ENCODE measurements around the gene ASCL3.
A peak's percentile ranks its signal among the peaks of the same experiment; 100 is the strongest.
"Not testable (repeated sequence)": the region's sequence is repeated elsewhere in the genome, so short reads cannot be mapped to it uniquely, and the experiment has no call there.

The ASCL3 gene

DNA sequence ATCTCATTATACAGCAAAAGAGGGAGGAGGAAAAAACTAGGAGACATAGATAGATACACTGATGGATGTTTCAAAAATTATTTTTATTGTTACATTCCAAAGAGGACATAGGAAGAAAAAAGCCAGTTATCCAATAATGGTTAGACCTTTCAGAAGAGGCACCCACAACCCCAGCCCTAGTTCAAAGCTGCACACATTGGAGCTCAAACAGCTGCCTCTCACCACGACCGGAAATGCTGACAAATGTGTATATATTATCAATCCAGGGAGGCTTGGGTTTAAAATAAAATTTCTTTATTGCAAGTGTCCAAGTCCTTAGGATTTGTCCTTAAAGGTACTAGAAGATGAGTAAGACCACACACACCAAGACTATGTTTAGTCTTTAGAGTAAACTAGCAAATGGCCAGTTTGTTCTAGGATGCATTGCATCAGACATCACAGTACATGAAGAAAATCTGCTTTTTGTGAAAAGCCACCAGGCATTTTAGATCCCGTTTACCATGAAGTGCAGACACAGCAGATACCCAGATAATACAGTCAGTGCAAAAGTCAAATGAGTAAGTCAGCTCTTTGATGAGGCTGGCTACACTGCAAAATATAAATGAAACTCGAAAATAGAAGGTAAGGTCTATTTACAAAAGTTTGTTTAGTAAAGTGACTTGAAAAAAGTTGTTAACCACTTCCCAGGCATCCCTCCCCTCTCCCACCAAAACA is 4.6 kb upstream of the ASCL3 start:
- DNase-seq (ENCODE audit: low spot score), result no peak

DNA sequence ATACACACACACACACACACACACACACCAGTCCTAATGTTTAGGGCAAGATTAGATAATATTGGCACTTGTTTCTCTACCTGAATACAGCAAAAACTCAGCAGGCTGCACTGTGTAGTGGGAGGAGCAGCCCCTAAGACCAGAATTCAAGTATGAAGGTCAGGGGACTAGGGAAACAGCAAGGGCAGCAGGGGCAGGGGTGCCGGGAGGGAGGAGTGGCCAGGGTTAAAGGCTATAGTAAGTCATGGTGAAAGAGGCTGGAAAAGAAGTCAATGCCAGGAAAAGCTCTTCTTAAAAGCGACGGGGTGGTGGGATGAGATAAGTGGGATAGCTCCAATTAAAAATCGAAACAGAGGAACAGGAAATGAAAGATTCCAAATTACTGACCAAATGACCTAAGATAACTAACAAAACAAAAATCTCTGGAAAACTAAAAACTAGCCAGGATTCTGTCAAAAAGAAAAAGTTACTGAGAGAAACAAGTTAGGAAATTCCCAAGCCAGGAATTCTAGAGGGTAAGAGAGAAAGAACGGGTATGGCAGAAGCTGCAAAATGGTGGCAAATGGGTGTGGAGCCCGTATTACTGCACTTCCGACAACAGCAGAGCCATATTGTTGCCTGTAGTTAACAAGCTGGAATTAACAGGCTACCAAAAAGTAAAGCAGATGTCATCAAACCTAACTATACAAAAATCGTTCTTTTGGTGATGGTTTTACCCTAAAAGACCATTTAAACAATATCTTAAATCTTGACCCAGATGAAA is 1.3 kb downstream of the ASCL3 start:
- no peak for DNase-seq (ENCODE audit: low spot score)

GRCh38 chr11:8937659-8938058 is 5.2 kb downstream of the ASCL3 start:
- no peak for DNase-seq (ENCODE audit: low spot score)

GRCh38 chr11:8937159-8937558 is 5.7 kb downstream of the ASCL3 start:
- no peak for DNase-seq (ENCODE audit: low spot score)

DNA sequence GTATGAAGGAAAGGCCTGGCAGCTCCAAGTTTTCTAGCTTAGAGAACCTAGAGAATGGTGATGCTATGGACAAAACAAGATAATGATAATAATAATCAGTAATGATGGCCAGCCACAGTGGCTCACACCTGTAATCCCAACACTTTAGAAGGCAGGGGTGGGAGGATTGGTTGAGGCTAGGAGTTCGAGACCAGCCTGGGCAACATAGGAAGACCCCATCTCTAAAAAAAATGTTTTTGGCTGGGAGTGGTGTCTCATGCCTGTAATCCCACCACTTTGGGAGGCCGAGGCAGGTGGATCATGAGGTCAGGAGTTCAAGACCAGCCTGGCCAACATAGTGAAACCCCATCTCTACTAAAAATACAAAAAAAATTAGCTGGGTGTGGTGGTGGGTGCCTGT is 7.0 kb downstream of the ASCL3 start:
- DNase-seq (ENCODE audit: low spot score), result not testable (repeated sequence)

DNA sequence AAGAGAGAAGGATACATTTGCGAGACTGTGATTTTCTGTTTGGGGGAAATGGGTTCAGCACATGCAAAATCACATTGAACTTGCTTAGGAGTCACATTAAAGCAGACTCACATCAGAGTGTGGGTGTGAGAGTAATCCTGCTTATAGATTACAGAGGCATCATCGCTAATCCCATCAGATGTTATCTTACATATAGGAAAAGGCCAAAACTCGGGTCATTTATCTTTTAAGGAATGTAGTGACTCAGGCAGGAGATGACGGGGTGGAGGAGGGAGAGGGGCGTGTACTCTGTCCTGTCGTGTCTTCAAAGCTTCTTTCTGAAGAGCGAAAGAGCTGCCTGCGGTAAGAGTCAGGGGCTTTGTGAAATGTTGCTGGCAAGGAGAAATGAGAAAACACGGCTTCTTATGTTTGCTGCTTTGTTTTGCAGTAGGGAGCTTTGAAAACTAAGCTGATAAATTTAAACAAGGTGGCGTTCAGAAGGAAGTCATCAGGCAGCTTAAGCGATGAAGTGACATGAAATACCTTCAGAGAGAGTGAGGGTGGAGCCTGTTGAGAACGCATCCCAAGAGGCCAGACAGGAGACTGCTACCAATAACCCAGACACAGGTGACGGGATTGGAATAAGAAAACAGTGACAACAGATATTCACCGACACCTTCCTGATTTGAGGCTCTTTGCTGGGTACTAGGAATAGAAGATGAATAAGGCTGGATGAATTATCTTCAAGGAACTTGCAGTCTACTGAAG is 7.9 kb downstream of the ASCL3 start:
- no peak for DNase-seq (ENCODE audit: low spot score)

GRCh38 chr11:8933931-8934330 is 8.9 kb downstream of the ASCL3 start:
- DNase-seq (ENCODE audit: low spot score), result no peak

- no peak for DNase-seq (ENCODE audit: low spot score)
Measured at GRCh38 chr11:8932564-8933180, 10.1 kb downstream of the ASCL3 start, which contains the start of gene C11orf16. TSS of gene C11orf16 (minus strand) at chr11:8932947. CDS start at chr11:8932308, 639 bp downstream.

DNA sequence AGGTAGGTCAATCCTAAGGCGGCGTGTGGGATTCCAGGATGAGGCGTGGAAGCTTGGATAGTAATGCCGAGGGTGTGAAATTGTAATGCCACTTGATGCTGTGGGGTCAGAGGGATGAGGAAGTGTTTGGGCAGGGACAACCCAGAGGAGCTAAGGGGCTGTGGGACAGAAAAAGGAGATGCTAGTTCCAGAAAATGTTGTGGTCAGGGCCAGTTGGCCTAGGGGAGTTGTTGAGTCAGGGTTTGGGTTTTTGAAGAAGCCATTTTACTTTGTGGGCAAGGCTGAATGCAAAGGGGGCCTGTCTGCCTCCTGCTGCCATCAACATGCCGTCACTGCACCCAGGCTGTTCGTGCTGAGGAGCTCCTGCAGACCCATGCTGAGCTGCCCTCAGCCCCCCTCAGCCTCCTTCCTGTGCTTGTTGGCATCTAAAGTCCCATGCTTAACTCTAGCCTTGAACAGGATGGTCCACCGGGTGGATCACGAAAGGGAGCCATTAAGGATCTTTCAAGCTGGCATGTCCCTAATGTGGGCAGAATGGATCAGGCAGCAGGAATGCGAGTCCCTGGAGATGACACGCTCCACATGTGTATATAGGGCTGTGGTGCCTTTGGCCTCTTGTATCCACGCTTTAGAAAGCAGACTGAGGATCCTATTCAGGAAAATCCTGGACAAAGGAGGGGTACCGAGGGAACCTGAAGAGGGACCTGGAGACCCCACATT is 12.2 kb downstream of the ASCL3 start:
- DNase-seq (ENCODE audit: low spot score), result no peak

- no peak for DNase-seq (ENCODE audit: low spot score)
Measured at GRCh38 chr11:8928981-8929615, 13.7 kb downstream of the ASCL3 start.

- DNase-seq (ENCODE audit: low spot score), result no peak
Measured at GRCh38 chr11:8928205-8928604, 14.6 kb downstream of the ASCL3 start.

DNA sequence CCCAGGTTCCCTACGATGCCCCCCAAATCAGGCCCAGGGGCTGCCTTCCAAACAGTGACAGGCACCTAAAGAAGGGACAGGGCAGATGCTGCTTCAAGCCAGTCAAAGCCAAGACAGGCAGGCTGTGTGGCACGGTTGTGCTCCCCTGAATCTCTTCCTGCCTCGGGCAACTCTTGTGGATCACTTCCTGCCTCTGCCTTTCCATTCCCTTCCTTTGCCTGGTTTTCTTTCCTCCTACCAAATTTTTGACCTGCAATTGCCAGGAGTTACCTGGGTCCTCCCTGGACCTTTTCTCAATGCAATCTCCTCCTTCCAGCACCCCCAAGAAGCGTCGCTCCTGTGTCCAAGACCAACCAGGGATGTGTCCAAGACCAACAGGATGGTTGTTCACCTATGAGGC is 15.6 kb downstream of the ASCL3 start:
- DNase-seq (ENCODE audit: low spot score), result no peak

DNA sequence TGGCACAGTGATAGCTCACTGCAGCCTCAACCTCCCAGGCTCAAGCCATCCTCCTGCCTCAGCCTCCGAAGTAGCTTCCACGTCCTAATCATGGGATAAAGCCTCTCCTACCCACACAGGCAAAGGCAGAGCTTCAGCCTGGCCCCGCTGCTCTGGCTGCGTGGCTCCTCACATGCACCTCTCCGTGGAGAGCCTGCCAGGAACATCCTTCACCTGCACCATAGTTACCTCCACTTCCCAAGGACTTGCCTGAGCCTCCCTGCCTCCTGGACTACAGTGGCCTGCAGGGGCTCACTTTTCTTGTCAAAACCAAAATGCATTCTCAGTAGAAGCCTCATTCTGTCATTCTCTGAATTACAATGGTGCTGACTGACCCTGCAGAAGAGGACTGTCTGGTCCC is 16.6 kb downstream of the ASCL3 start:
- no peak for DNase-seq (ENCODE audit: low spot score)

GRCh38 chr11:8925711-8926110 is 17.1 kb downstream of the ASCL3 start:
- DNase-seq (ENCODE audit: low spot score), result no peak

DNA sequence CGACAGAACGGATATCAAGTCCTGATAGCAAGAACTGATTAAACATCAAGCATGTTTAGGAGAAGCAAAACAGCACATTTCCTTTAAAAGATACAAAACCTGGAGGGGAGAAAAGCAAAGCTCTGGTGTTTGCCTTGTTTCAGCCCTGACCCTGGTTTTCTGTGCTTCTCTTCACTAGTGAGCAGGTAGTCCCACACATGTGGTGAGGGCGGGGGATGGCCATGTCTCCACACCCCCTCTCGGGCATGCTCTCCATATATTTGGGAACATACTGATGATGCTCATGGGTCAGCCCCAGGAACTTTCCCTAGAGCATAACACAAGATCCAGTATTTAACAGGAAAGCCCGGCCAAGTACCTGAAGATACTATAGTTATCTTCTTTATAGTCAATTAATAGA is 20.1 kb downstream of the ASCL3 start:
- no peak for DNase-seq (ENCODE audit: low spot score)

- no peak for DNase-seq (ENCODE audit: low spot score)
Measured at GRCh38 chr11:8917157-8917825, 25.5 kb downstream of the ASCL3 start.

DNA sequence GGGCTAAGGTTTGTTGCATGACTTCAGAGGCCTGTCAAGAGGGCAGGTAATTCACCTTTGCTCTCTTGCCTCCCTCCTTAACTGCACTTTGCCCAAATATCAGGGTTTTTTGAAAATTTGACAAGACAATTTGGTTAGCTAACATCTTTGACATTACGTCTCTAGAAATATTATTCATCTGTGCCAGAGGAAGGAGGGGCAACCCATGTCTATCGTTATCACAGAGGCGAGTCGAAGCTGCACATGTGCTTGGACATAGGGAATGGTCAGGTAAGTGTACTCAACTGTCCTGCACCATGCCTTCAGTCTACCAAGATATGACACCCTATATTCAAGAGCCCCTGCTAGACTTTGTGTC is 28.2 kb downstream of the ASCL3 start:
- no peak for DNase-seq (ENCODE audit: low spot score)

DNA sequence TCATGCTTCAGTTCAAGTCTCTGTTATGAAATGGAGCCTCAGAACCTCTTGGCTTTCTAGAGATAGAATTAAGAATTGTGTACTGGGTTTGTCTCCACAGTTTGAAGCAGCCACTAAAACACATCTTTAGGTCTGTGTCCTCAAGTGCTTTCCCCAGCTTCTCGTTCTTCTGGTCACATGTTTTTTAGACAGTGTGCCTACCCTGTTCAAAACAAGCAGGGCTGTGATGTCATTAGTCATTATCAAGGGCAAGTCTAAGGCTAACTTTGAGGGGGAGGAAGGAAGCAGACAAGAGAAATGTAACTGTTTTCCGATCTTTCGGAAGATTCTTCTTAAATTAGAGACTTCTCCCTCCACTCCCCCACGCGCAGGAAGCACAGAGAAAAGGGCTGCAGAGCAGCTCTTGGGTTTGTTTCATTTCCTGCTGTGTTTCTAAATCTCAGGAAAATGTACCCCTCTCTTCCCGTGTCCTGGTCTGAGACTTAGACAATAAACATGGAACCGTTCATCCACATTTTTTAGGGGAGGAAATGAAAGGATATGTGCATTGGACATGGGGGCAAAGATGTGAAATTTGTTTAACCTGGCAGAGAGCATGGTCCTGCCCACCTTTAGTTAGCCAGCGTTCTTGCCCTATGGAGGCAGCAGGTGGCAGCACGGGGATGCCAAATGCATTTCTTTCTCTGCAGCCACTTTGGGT is 28.7 kb downstream of the ASCL3 start:
- peak; percentile 25 for DNase-seq (ENCODE audit: low spot score)

GRCh38 chr11:8911029-8911823 is 31.6 kb downstream of the ASCL3 start, which contains the start of gene AKIP1:
TSS of gene AKIP1 (plus strand) at chr11:8911189. CDS start at chr11:8911450, 261 bp downstream.
- peak; percentile 97 for DNase-seq (ENCODE audit: low spot score)
